Dermis microvascular lymphatic vessel endothelial cell (primary cell): ENCODE results near the gene TNFSF13. TPM values are rescaled to one million over a fixed set of nuclear protein-coding genes. Genes with fewer than 3 reads are reported as not detected.
"Not testable (repeated sequence)": the region's sequence is repeated elsewhere in the genome, so short reads cannot be mapped to it uniquely, and the experiment has no call there.

ENCODE experiments used
- DNase-seq, 2 donors: peaks; one replicate each; pipeline versions ENCODE4 v3.0.0 to v3.0.0-alpha.2; 2010; ENCODE audit warnings: low read depth in 2 of 2
- total RNA-seq: library from RNA; depleted of rRNA; stranded (reverse); fragments of >200 nt; gene quantifications from 2 replicates; pipeline ENCODE4 v1.2.1, GENCODE V29; 2014

Gene TNFSF13
- total RNA-seq, 1 donor from 2014 or later: 0.26 TPM

GRCh38 chr17:7589891-7590691 is 31.5 kb downstream of the TNFSF13 start, which contains the start of gene SOX15:
TSS of gene SOX15 (minus strand) at chr17:7590094. CDS start at chr17:7589676, 418 bp downstream.
- no peak for DNase-seq

GRCh38 chr17:7590743-7591142 is 32.2 kb downstream of the TNFSF13 start:
- no peak for DNase-seq

GRCh38 chr17:7591596-7591995 is 33.0 kb downstream of the TNFSF13 start:
- DNase-seq: no peak

- DNase-seq: no peak
These were observed 34.0 kb downstream of the TNFSF13 start for GRCh38 chr17:7592422-7593021.

GRCh38 chr17:7593296-7593695 is 34.7 kb downstream of the TNFSF13 start:
- DNase-seq: no peak

GRCh38 chr17:7597561-7597960 is 39.0 kb downstream of the TNFSF13 start:
- DNase-seq: not testable (repeated sequence)

- DNase-seq: no peak
These were observed 47.7 kb downstream of the TNFSF13 start for GRCh38 chr17:7606280-7606679.

GRCh38 chr17:7610641-7611040 is 52.1 kb downstream of the TNFSF13 start:
- no peak for DNase-seq

Other genes starting within 250 kb of the TNFSF13 start
- 19.1 and 28.3 TPM in 2 replicates for gene GPS2, start 243.4 kb upstream of the TNFSF13 start, total RNA-seq
- gene NEURL4, start 229.4 kb upstream of the TNFSF13 start, total RNA-seq: 9.1 and 15.0 TPM in 2 replicates
- gene ACAP1, start 222.2 kb upstream of the TNFSF13 start, total RNA-seq: 0.26 and 1.0 TPM in 2 replicates
- 2.3 and 3.4 TPM in 2 replicates for gene KCTD11, start 206.6 kb upstream of the TNFSF13 start, total RNA-seq
- gene TMEM95, start 203.6 kb upstream of the TNFSF13 start, total RNA-seq: not detected in 2 replicates
- 2.1 and 2.3 TPM in 2 replicates for gene TNK1, start 177.7 kb upstream of the TNFSF13 start, total RNA-seq
- 13.5 and 34.0 TPM in 2 replicates for gene PLSCR3, start 164.2 kb upstream of the TNFSF13 start, total RNA-seq
- gene TMEM256, start 154.7 kb upstream of the TNFSF13 start, total RNA-seq: 127 and 212 TPM in 2 replicates
- gene NLGN2, start 150.9 kb upstream of the TNFSF13 start, total RNA-seq: 1.4 and 3.0 TPM in 2 replicates
- not detected in 2 replicates for gene SPEM1, start 138.4 kb upstream of the TNFSF13 start, total RNA-seq
- gene SPEM2, start 133.1 kb upstream of the TNFSF13 start, total RNA-seq: not detected in 2 replicates
- gene SPEM3, start 129.9 kb upstream of the TNFSF13 start, total RNA-seq: not detected in 2 replicates
- gene TMEM102, start 123.3 kb upstream of the TNFSF13 start, total RNA-seq: 6.8 and 10.1 TPM in 2 replicates
- 0.13 and 0.38 TPM in 2 replicates for gene FGF11, start 119.2 kb upstream of the TNFSF13 start, total RNA-seq
- gene CHRNB1, start 113.7 kb upstream of the TNFSF13 start, total RNA-seq: 7.2 and 10.0 TPM in 2 replicates
- gene ZBTB4, start 79.1 kb upstream of the TNFSF13 start, total RNA-seq: 6.7 and 11.3 TPM in 2 replicates
- not detected in 2 replicates for gene SLC35G6, start 77.3 kb upstream of the TNFSF13 start, total RNA-seq
- 56.5 and 87.0 TPM in 2 replicates for gene POLR2A, start 74.4 kb upstream of the TNFSF13 start, total RNA-seq
- 4.7 and 9.4 TPM in 2 replicates for gene TNFSF12, start 9.7 kb upstream of the TNFSF13 start, total RNA-seq
- gene SENP3, start 3.2 kb downstream of the TNFSF13 start, total RNA-seq: 61.2 and 74.1 TPM in 2 replicates
- 0.77 and 1.5 TPM in 2 replicates for gene CD68, start 20.9 kb downstream of the TNFSF13 start, total RNA-seq
- gene MPDU1, start 25.1 kb downstream of the TNFSF13 start, total RNA-seq: 70.0 and 98.1 TPM in 2 replicates
- 0.13 TPM in 2 replicates for gene SOX15, start 31.3 kb downstream of the TNFSF13 start, total RNA-seq
- 29.4 and 35.4 TPM in 2 replicates for gene FXR2, start 56.1 kb downstream of the TNFSF13 start, total RNA-seq
- 27.6 and 37.3 TPM in 2 replicates for gene SAT2, start 69.1 kb downstream of the TNFSF13 start, total RNA-seq
- 0.13 TPM in 1 of 2 replicates, not detected in the other for gene SHBG, start 71.4 kb downstream of the TNFSF13 start, total RNA-seq
- not detected in 2 replicates for gene ATP1B2, start 92.2 kb downstream of the TNFSF13 start, total RNA-seq
- gene TP53, start 128.7 kb downstream of the TNFSF13 start, total RNA-seq: 44.0 and 51.2 TPM in 2 replicates
- gene WRAP53, start 129.7 kb downstream of the TNFSF13 start, total RNA-seq: 6.9 and 7.0 TPM in 2 replicates
- gene EFNB3, start 146.5 kb downstream of the TNFSF13 start, total RNA-seq: 0.13 and 1.1 TPM in 2 replicates
- gene DNAH2, start 159.0 kb downstream of the TNFSF13 start, total RNA-seq: under 0.01 and 0.25 TPM in 2 replicates